ENCODE data around the gene NPSR1. TPM values are rescaled to one million over a fixed set of nuclear protein-coding genes. Genes with fewer than 3 reads are reported as not detected.

Gene NPSR1
- total and polyA plus RNA-seq, 4 donors = not detected

DNA sequence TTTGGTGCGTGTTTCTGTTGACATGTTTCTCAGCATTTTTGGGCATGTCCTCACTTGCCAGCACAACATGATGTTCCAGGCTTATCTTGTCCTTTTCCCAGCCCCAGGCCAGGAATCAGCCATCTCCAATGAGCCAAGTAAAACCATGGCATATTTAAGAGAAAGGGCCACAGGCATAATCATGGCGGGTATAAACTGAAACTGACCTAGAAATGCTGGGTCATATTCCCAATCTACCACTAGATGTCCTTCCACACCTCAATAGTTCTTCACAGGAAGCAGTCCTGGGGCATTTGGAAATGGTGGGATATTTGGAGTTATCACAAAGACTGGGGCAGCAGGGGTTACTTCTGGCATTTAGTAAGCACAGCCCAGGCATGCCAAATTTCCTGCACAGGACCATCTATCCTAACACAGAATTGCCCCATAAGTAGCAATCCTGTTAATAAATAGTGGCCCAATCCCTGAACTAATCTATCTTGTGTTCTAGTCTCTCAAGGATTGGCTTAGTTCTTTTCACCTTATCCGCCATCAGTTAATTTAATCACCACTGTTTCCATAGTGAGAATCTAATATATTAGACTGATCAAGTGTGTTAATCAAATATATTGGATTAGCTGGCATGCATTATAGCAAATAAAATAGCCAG, 101.6 kb downstream of the NPSR1 start:
- no peak overlapping the region for H3K9ac ChIP-seq (ENCODE audit: low read depth in 1 of 2, low read length in 2 of 2)
- 76% methylated on average over 3 of the region's 3 CpGs for WGBS
- no peak for DNase-seq (ENCODE audit: low spot score)

DNA sequence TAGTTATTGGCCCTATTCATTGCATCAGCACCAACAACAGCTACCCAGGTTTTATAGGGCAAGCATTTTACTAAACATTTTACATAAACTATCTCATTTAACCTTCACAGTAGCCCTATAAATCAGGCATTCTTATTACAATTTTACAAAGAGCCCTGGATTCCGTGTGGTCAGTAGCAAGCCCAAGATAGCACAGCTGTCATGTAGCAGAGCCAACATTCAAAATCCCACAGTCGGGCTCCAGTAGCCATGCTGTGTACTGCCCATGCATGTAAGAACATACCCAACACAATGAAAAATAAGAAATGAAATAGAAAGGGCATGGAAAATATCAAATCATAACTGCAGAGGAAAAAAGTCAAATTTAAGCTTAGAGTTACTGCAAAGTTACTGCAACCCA, 102.3 kb downstream of the NPSR1 start:
- 83% methylated on average over 2 of the region's 2 CpGs for WGBS
- H3K9ac ChIP-seq (ENCODE audit: low read depth in 1 of 2, low read length in 2 of 2) = no peak overlapping the region
- H3K9me3 ChIP-seq (ENCODE audit: control insufficient read depth in 4 of 4, low read length in 3 of 4) = no peaks in the 10 kb centered on the region
- H3K36me3 ChIP-seq (ENCODE audit: control insufficient read depth in 4 of 4, insufficient read depth in 3 of 4, low read depth in 1 of 4, low read length in 3 of 4) = no peaks in the 10 kb centered on the region
- H3K27ac ChIP-seq (ENCODE audit: low read depth in 1 of 2, low read length in 2 of 2) = no peak overlapping the region
- H3K4me1 ChIP-seq (ENCODE audit: control insufficient read depth in 4 of 4, insufficient read depth in 4 of 4, low read length in 3 of 4) = no peaks in the 10 kb centered on the region
- no peak overlapping the region for H3K4me3 ChIP-seq (ENCODE audit: low read depth in 1 of 3, low read length in 3 of 3)
- no peak for DNase-seq (ENCODE audit: low spot score)
- H3K27me3 ChIP-seq (ENCODE audit: control insufficient read depth in 4 of 4, insufficient read depth in 4 of 4, low read length in 3 of 4) = peaks cover 0 to 4% (median 0%) of the 10 kb centered on the region in 4 donors
- no peak for TF ChIP-seq EGR1 (IDR thresholded peaks at IDR 0.05; ENCODE audit: low read depth in 2 of 2)
- TF ChIP-seq, protein P1, sequence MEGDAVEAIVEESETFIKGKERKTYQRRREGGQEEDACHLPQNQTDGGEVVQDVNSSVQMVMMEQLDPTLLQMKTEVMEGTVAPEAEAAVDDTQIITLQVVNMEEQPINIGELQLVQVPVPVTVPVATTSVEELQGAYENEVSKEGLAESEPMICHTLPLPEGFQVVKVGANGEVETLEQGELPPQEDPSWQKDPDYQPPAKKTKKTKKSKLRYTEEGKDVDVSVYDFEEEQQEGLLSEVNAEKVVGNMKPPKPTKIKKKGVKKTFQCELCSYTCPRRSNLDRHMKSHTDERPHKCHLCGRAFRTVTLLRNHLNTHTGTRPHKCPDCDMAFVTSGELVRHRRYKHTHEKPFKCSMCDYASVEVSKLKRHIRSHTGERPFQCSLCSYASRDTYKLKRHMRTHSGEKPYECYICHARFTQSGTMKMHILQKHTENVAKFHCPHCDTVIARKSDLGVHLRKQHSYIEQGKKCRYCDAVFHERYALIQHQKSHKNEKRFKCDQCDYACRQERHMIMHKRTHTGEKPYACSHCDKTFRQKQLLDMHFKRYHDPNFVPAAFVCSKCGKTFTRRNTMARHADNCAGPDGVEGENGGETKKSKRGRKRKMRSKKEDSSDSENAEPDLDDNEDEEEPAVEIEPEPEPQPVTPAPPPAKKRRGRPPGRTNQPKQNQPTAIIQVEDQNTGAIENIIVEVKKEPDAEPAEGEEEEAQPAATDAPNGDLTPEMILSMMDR (IDR thresholded peaks at IDR 0.05; ENCODE audit: low read depth, low read length, missing input control) = no peak
- TF ChIP-seq GABPA (IDR thresholded peaks at IDR 0.05 in 1 of 2, conservative IDR thresholded peaks at IDR 0.05 in 1 of 2) = no peak
- no peak for TF ChIP-seq RAD21 (IDR thresholded peaks at IDR 0.05)
- TF ChIP-seq, protein P2, sequence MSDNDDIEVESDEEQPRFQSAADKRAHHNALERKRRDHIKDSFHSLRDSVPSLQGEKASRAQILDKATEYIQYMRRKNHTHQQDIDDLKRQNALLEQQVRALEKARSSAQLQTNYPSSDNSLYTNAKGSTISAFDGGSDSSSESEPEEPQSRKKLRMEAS (IDR thresholded peaks at IDR 0.05) = no peak
- no peak for TF ChIP-seq NR2F2 (IDR thresholded peaks at IDR 0.05)
- TF ChIP-seq FOXA1 (IDR thresholded peaks at IDR 0.05) = no peak
- no peak for TF ChIP-seq YY1 (IDR thresholded peaks at IDR 0.05)
- no peak for TF ChIP-seq HNF4G (IDR thresholded peaks at IDR 0.05)
- no peak for TF ChIP-seq RXRA (IDR thresholded peaks at IDR 0.05)
- TF ChIP-seq, protein P3, sequence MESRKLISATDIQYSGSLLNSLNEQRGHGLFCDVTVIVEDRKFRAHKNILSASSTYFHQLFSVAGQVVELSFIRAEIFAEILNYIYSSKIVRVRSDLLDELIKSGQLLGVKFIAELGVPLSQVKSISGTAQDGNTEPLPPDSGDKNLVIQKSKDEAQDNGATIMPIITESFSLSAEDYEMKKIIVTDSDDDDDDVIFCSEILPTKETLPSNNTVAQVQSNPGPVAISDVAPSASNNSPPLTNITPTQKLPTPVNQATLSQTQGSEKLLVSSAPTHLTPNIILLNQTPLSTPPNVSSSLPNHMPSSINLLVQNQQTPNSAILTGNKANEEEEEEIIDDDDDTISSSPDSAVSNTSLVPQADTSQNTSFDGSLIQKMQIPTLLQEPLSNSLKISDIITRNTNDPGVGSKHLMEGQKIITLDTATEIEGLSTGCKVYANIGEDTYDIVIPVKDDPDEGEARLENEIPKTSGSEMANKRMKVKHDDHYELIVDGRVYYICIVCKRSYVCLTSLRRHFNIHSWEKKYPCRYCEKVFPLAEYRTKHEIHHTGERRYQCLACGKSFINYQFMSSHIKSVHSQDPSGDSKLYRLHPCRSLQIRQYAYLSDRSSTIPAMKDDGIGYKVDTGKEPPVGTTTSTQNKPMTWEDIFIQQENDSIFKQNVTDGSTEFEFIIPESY (IDR thresholded peaks at IDR 0.05) = no peak
- TF ChIP-seq TAF1 (conservative IDR thresholded peaks at IDR 0.05) = no peak
- TF ChIP-seq SP1 (IDR thresholded peaks at IDR 0.05) = no peak
- TF ChIP-seq, protein P4, sequence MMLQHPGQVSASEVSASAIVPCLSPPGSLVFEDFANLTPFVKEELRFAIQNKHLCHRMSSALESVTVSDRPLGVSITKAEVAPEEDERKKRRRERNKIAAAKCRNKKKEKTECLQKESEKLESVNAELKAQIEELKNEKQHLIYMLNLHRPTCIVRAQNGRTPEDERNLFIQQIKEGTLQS (IDR thresholded peaks at IDR 0.05) = no peak

More for the DNA sequence above, 101.6 kb downstream of the NPSR1 start:
- TF ChIP-seq, protein P4 (IDR thresholded peaks at IDR 0.05) = no peak
- TF ChIP-seq, protein P5, sequence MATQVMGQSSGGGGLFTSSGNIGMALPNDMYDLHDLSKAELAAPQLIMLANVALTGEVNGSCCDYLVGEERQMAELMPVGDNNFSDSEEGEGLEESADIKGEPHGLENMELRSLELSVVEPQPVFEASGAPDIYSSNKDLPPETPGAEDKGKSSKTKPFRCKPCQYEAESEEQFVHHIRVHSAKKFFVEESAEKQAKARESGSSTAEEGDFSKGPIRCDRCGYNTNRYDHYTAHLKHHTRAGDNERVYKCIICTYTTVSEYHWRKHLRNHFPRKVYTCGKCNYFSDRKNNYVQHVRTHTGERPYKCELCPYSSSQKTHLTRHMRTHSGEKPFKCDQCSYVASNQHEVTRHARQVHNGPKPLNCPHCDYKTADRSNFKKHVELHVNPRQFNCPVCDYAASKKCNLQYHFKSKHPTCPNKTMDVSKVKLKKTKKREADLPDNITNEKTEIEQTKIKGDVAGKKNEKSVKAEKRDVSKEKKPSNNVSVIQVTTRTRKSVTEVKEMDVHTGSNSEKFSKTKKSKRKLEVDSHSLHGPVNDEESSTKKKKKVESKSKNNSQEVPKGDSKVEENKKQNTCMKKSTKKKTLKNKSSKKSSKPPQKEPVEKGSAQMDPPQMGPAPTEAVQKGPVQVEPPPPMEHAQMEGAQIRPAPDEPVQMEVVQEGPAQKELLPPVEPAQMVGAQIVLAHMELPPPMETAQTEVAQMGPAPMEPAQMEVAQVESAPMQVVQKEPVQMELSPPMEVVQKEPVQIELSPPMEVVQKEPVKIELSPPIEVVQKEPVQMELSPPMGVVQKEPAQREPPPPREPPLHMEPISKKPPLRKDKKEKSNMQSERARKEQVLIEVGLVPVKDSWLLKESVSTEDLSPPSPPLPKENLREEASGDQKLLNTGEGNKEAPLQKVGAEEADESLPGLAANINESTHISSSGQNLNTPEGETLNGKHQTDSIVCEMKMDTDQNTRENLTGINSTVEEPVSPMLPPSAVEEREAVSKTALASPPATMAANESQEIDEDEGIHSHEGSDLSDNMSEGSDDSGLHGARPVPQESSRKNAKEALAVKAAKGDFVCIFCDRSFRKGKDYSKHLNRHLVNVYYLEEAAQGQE (IDR thresholded peaks at IDR 0.05) = no peak
- TF ChIP-seq HNF4G (IDR thresholded peaks at IDR 0.05) (no peak), HNF4A (conservative IDR thresholded peaks at IDR 0.05) (no peak), YY1 (IDR thresholded peaks at IDR 0.05) (peak; percentile 25), TAF1 (conservative IDR thresholded peaks at IDR 0.05) (no peak), NR2F2 (IDR thresholded peaks at IDR 0.05) (no peak), SP1 (IDR thresholded peaks at IDR 0.05) (no peak), RAD21 (IDR thresholded peaks at IDR 0.05) (peak; percentile 58 to 76)
- TF ChIP-seq, protein P1 (IDR thresholded peaks at IDR 0.05; ENCODE audit: low read depth, low read length, missing input control) = peak; percentile 39
- TF ChIP-seq, protein P2 (IDR thresholded peaks at IDR 0.05) = no peak
- H3K27me3 ChIP-seq (ENCODE audit: control insufficient read depth in 4 of 4, insufficient read depth in 4 of 4, low read length in 3 of 4) = peaks cover 0 to 4% (median 0%) of the 10 kb centered on the region in 4 donors
- no peak overlapping the region for H3K27ac ChIP-seq (ENCODE audit: low read depth in 1 of 2, low read length in 2 of 2)
- H3K9me3 ChIP-seq (ENCODE audit: control insufficient read depth in 4 of 4, low read length in 3 of 4) = no peaks in the 10 kb centered on the region
- no peaks in the 10 kb centered on the region for H3K36me3 ChIP-seq (ENCODE audit: control insufficient read depth in 4 of 4, insufficient read depth in 3 of 4, low read depth in 1 of 4, low read length in 3 of 4)
- no peak overlapping the region for H3K4me3 ChIP-seq (ENCODE audit: low read depth in 1 of 3, low read length in 3 of 3)
- H3K4me1 ChIP-seq (ENCODE audit: control insufficient read depth in 4 of 4, insufficient read depth in 4 of 4, low read length in 3 of 4) = no peaks in the 10 kb centered on the region
